Measurements from ENCODE around the gene AP2B1.
"Not testable (repeated sequence)": the region's sequence is repeated elsewhere in the genome, so short reads cannot be mapped to it uniquely, and the experiment has no call there.

Gene AP2B1

GRCh38 chr17:35695613-35696012, 108.5 kb downstream of the AP2B1 start:
- DNase-seq (ENCODE audit: low read depth, low spot score) = no peak

GRCh38 chr17:35698800-35699199, 111.7 kb downstream of the AP2B1 start:
- no peak for DNase-seq (ENCODE audit: low read depth, low spot score)

GRCh38 chr17:35700150-35700549, 113.0 kb downstream of the AP2B1 start:
- no peak for DNase-seq (ENCODE audit: low read depth, low spot score)

- DNase-seq (ENCODE audit: low read depth, low spot score) = no peak
These were observed 114.4 kb downstream of the AP2B1 start for GRCh38 chr17:35701491-35701890.

GRCh38 chr17:35703308-35703707, 116.2 kb downstream of the AP2B1 start:
- DNase-seq (ENCODE audit: low read depth, low spot score) = not testable (repeated sequence)

GRCh38 chr17:35705230-35705629, 118.1 kb downstream of the AP2B1 start:
- no peak for DNase-seq (ENCODE audit: low read depth, low spot score)

- DNase-seq (ENCODE audit: low read depth, low spot score) = no peak
These were observed 118.6 kb downstream of the AP2B1 start for GRCh38 chr17:35705705-35706104.

GRCh38 chr17:35708149-35708548, 121.0 kb downstream of the AP2B1 start:
- no peak for DNase-seq (ENCODE audit: low read depth, low spot score)

- no peak for DNase-seq (ENCODE audit: low read depth, low spot score)
These were observed 121.8 kb downstream of the AP2B1 start for GRCh38 chr17:35708951-35709350.

- DNase-seq (ENCODE audit: low read depth, low spot score) = no peak
These were observed 122.8 kb downstream of the AP2B1 start for GRCh38 chr17:35709874-35710273.

- no peak for DNase-seq (ENCODE audit: low read depth, low spot score)
These were observed 123.8 kb downstream of the AP2B1 start for GRCh38 chr17:35710950-35711349.

- DNase-seq (ENCODE audit: low read depth, low spot score) = no peak
These were observed 126.1 kb downstream of the AP2B1 start for GRCh38 chr17:35713069-35713728.

GRCh38 chr17:35714988-35715387, 127.9 kb downstream of the AP2B1 start:
- DNase-seq (ENCODE audit: low read depth, low spot score) = no peak

- no peak for DNase-seq (ENCODE audit: low read depth, low spot score)
These were observed 128.3 kb downstream of the AP2B1 start for GRCh38 chr17:35715416-35715815.

- DNase-seq (ENCODE audit: low read depth, low spot score) = no peak
These were observed 129.1 kb downstream of the AP2B1 start for GRCh38 chr17:35716173-35716572.

- no peak for DNase-seq (ENCODE audit: low read depth, low spot score)
These were observed 129.9 kb downstream of the AP2B1 start for GRCh38 chr17:35716897-35717465.

- DNase-seq (ENCODE audit: low read depth, low spot score) = no peak
These were observed 130.4 kb downstream of the AP2B1 start for GRCh38 chr17:35717475-35717874.

GRCh38 chr17:35723735-35724134, 136.6 kb downstream of the AP2B1 start:
- DNase-seq (ENCODE audit: low read depth, low spot score) = no peak

GRCh38 chr17:35725058-35725457, 137.9 kb downstream of the AP2B1 start:
- no peak for DNase-seq (ENCODE audit: low read depth, low spot score)

- no peak for DNase-seq (ENCODE audit: low read depth, low spot score)
These were observed 138.6 kb downstream of the AP2B1 start for GRCh38 chr17:35725802-35726126.

- no peak for DNase-seq (ENCODE audit: low read depth, low spot score)
These were observed 139.2 kb downstream of the AP2B1 start for GRCh38 chr17:35726127-35726952.

GRCh38 chr17:35726953-35727460, 139.9 kb downstream of the AP2B1 start:
- no peak for DNase-seq (ENCODE audit: low read depth, low spot score)

- no peak for DNase-seq (ENCODE audit: low read depth, low spot score)
These were observed 140.5 kb downstream of the AP2B1 start for GRCh38 chr17:35727635-35728034.
